ENCODE data around the gene CCT7. TPM values are rescaled to one million over a fixed set of nuclear protein-coding genes. Genes with fewer than 3 reads are reported as not detected.

Gene CCT7
- total RNA-seq, 3 donors from 2014 or later = 180 to 223 (median 187) TPM

DNA sequence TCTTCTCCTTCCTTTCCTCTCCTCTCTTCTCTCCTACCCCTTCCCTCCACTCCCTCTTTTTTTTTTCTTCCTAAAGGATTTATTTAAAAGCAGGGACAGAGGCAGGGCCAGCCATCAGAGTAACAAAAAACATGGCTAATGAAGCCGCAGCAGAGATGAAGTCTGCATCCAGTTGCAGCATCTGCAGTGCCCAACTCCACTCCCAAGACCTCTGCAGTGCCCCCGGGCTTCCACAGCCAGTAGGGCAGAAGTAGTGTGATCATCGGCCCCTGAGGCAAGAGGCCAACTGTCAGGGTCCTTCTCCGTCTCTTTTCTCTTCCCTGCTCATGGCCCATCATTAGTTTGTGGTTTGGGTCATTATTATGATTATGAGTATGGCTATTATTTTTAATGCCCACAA is 63.5 kb downstream of the CCT7 start:
- Histone ChIP-seq H3K4me3 (no peak overlapping the region), H3K4me1 (peaks cover 0 to 11% of the 10 kb centered on the region in 2 donors), H3K27ac (no peak overlapping the region), H3K9me3 (no peaks in the 10 kb centered on the region), H3K27me3 (peaks cover 5 to 56% of the 10 kb centered on the region in 2 donors), H3K36me3 (no peaks in the 10 kb centered on the region)
- intact Hi-C loops (cut with DNase I; ENCODE audit: low total_unique reads) = no loop called here
- TF ChIP-seq POLR2AphosphoS5 (IDR thresholded peaks at IDR 0.05) (no peak), POLR2A (IDR thresholded peaks at IDR 0.05) (no peak), CTCF (IDR thresholded peaks at IDR 0.05) (no peak)
- no peak for DNase-seq (ENCODE audit: low spot score in 2 of 2)

- TF ChIP-seq CTCF (IDR thresholded peaks at IDR 0.05) (no peak), POLR2AphosphoS5 (IDR thresholded peaks at IDR 0.05) (no peak), POLR2A (IDR thresholded peaks at IDR 0.05) (no peak)
- H3K36me3 ChIP-seq = no peaks in the 10 kb centered on the region
- peaks cover 0 to 23% of the 10 kb centered on the region in 2 donors for H3K27me3 ChIP-seq
- H3K4me3 ChIP-seq = no peak overlapping the region
- H3K9me3 ChIP-seq = no peaks in the 10 kb centered on the region
- intact Hi-C loops (cut with DNase I; ENCODE audit: low total_unique reads) = no loop called here
- H3K27ac ChIP-seq = no peak overlapping the region
- DNase-seq (ENCODE audit: low spot score in 2 of 2) = no peak
- H3K4me1 ChIP-seq = no peaks in the 10 kb centered on the region
Measured at GRCh38 chr2:73300926-73301325, 66.8 kb downstream of the CCT7 start.

DNA sequence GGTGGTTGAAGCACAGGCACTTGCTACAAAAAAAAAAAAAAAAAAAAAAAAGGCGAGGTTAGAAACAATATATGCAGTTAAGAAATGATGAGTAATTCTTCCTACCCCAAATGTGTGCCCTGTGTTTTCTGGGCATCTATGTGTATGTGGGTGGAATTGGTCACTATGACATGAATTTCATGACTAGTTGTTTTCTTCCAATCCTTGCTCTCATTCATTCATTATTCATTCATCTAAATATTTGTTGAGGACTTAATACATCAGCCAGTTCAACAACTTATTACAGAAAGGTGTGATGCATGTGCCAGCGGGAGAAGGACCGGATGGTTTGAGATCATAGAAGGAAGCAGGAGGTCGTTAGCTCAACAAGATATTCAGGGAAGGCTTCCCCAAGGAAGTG is 67.5 kb downstream of the CCT7 start:
- H3K9me3 ChIP-seq = no peaks in the 10 kb centered on the region
- TF ChIP-seq POLR2AphosphoS5 (IDR thresholded peaks at IDR 0.05) = no peak
- no peak for TF ChIP-seq POLR2A (IDR thresholded peaks at IDR 0.05)
- no peak for TF ChIP-seq CTCF (IDR thresholded peaks at IDR 0.05)
- no peak for DNase-seq (ENCODE audit: low spot score in 2 of 2)
- H3K27ac ChIP-seq = no peak overlapping the region
- no peaks in the 10 kb centered on the region for H3K4me1 ChIP-seq
- intact Hi-C loops (cut with DNase I; ENCODE audit: low total_unique reads) = no loop called here
- no peaks in the 10 kb centered on the region for H3K36me3 ChIP-seq
- peaks cover 0 to 16% of the 10 kb centered on the region in 2 donors for H3K27me3 ChIP-seq
- H3K4me3 ChIP-seq = no peak overlapping the region

Other genes with a start within 250 kb of the CCT7 start
- 10 to 100 TPM in 2 of 3 donors, 1 to 10 TPM in 1; 6.7 to 19.6 (median 12.8) TPM for gene SFXN5, start 162.6 kb upstream of the CCT7 start, total RNA-seq
- 10 to 100 TPM; 20.6 to 27.4 (median 26.5) TPM for gene RAB11FIP5, start 121.4 kb upstream of the CCT7 start, total RNA-seq
- not detected for gene NOTO, start 31.7 kb upstream of the CCT7 start, total RNA-seq
- gene SMYD5, start 20.1 kb upstream of the CCT7 start, total RNA-seq = 10 to 100 TPM; 14.1 to 21.6 (median 18.3) TPM
- gene PRADC1, start 1.1 kb upstream of the CCT7 start, total RNA-seq = 10 to 100 TPM; 21.6 to 49.6 (median 25.6) TPM
- gene FBXO41, start 50.2 kb downstream of the CCT7 start, total RNA-seq = 1 to 10 TPM; 1.6 to 4.0 (median 3.9) TPM
- not detected for gene EGR4, start 59.2 kb downstream of the CCT7 start, total RNA-seq
- 10 to 100 TPM; 38.7 to 53.1 (median 40.6) TPM for gene ALMS1, start 151.5 kb downstream of the CCT7 start, total RNA-seq

All from breast epithelium (tissue), 4 donors.